AG09309 (cell line): ENCODE measurements around the gene DUSP7.

Source experiments
- DNase-seq: peaks from one replicate; pipeline ENCODE4 v3.0.0-alpha.2; 2010; ENCODE audit warnings: low read depth
- H3K4me3 ChIP-seq: 2 replicates; pipeline ENCODE4 v1.5.1; 2011; ENCODE audit warnings: mild to moderate bottlenecking, low read depth, low read length, moderate library complexity; ENCODE audit not compliant: control insufficient read depth
- CTCF ChIP-seq: IDR thresholded peaks from 2 replicates; pipeline ENCODE4 v1.5.1; 2011; ENCODE audit warnings: mild to moderate bottlenecking, low read depth, low read length, inconsistent platforms; ENCODE audit not compliant: insufficient read depth, control insufficient read depth; ENCODE audit errors: missing control alignments

The DUSP7 gene

GRCh38 chr3:52029053-52029452 lies 27.3 kb downstream of the DUSP7 start:
- H3K4me3 ChIP-seq: no peak overlapping the region
- no peak for DNase-seq
- no peak for TF ChIP-seq CTCF

- no peak for DNase-seq
- no peak overlapping the region for H3K4me3 ChIP-seq
- TF ChIP-seq CTCF: no peak
These were observed 27.8 kb downstream of the DUSP7 start for GRCh38 chr3:52028572-52028971.

GRCh38 chr3:52026041-52026440 lies 30.3 kb downstream of the DUSP7 start:
- TF ChIP-seq CTCF: no peak
- H3K4me3 ChIP-seq: no peak overlapping the region
- no peak for DNase-seq

- DNase-seq: no peak
- no peak for TF ChIP-seq CTCF
- H3K4me3 ChIP-seq: no peak overlapping the region
These were observed 30.9 kb downstream of the DUSP7 start for GRCh38 chr3:52025453-52025852.

GRCh38 chr3:52024765-52025452 lies 31.5 kb downstream of the DUSP7 start:
- no peak for TF ChIP-seq CTCF
- DNase-seq: no peak
- no peak overlapping the region for H3K4me3 ChIP-seq

GRCh38 chr3:52023860-52024764 lies 32.3 kb downstream of the DUSP7 start:
- H3K4me3 ChIP-seq: no peak overlapping the region
- no peak for TF ChIP-seq CTCF
- DNase-seq: no peak
